HG03060 (cell line): ENCODE data around the gene RC3H2.
A peak's percentile ranks its signal among the peaks of the same experiment; 100 is the strongest.
"Not testable (repeated sequence)": the region's sequence is repeated elsewhere in the genome, so short reads cannot be mapped to it uniquely, and the experiment has no call there.

Experiments used
- ATAC-seq: cut with Tn5 transposase; IDR thresholded peaks from one replicate; pipeline ENCODE4 v1.9.1; 2021; ENCODE audit warnings: low read depth, moderate number of reproducible peaks; ENCODE audit not compliant: unreplicated experiment

The RC3H2 gene

GRCh38 chr9:122929796-122930354, 24.7 kb upstream of the RC3H2 start:
- ATAC-seq = no peak

GRCh38 chr9:122923947-122924346, 18.8 kb upstream of the RC3H2 start:
- ATAC-seq = no peak

- no peak for ATAC-seq
Measured at GRCh38 chr9:122922713-122923112, 17.6 kb upstream of the RC3H2 start.

- ATAC-seq = no peak
Measured at GRCh38 chr9:122918310-122918709, 13.2 kb upstream of the RC3H2 start.

GRCh38 chr9:122912964-122913673, 8.0 kb upstream of the RC3H2 start, which contains the start of gene ZBTB6:
TSS of gene ZBTB6 (minus strand) at chr9:122913323. CDS start at chr9:122912072, 1,251 bp downstream.
- ATAC-seq = peak; percentile 92

GRCh38 chr9:122912671-122912963, 7.5 kb upstream of the RC3H2 start:
- no peak for ATAC-seq

- not testable (repeated sequence) for ATAC-seq
Measured at GRCh38 chr9:122906122-122906521, 963 bp upstream of the RC3H2 start.

GRCh38 chr9:122904466-122904822, 715 bp downstream of the RC3H2 start:
- ATAC-seq = peak; percentile 1

- no peak for ATAC-seq
Measured at GRCh38 chr9:122900791-122901190, 4.4 kb downstream of the RC3H2 start.

- no peak for ATAC-seq
Measured at GRCh38 chr9:122897969-122898368, 7.2 kb downstream of the RC3H2 start.

GRCh38 chr9:122888480-122888879, 16.7 kb downstream of the RC3H2 start:
- ATAC-seq = no peak

- no peak for ATAC-seq
Measured at GRCh38 chr9:122883125-122883524, 22.0 kb downstream of the RC3H2 start.

GRCh38 chr9:122879443-122879842, 25.7 kb downstream of the RC3H2 start:
- no peak for ATAC-seq

GRCh38 chr9:122875523-122875922, 29.6 kb downstream of the RC3H2 start:
- no peak for ATAC-seq

- not testable (repeated sequence) for ATAC-seq
Measured at GRCh38 chr9:122867276-122867675, 37.9 kb downstream of the RC3H2 start.

- no peak for ATAC-seq
Measured at GRCh38 chr9:122866079-122866478, 39.1 kb downstream of the RC3H2 start.

- no peak for ATAC-seq
Measured at GRCh38 chr9:122865300-122865699, 39.9 kb downstream of the RC3H2 start.

GRCh38 chr9:122863407-122863806, 41.8 kb downstream of the RC3H2 start:
- no peak for ATAC-seq

GRCh38 chr9:122860319-122861142, 44.6 kb downstream of the RC3H2 start:
- ATAC-seq = no peak

- no peak for ATAC-seq
Measured at GRCh38 chr9:122857815-122858214, 47.3 kb downstream of the RC3H2 start.

- ATAC-seq = not testable (repeated sequence)
Measured at GRCh38 chr9:122852085-122852786, 52.9 kb downstream of the RC3H2 start.
